ELF-1 (cell line): ENCODE measurements around the gene SPEF2.
"Not testable (repeated sequence)": the region's sequence is repeated elsewhere in the genome, so short reads cannot be mapped to it uniquely, and the experiment has no call there.

Experiments
- DNase-seq: peaks from one replicate; pipeline ENCODE4 v3.0.0-alpha.2; 2016; ENCODE audit warnings: low read depth, low spot score

Gene SPEF2

GRCh38 chr5:35852084-35852734 lies 234.5 kb downstream of the SPEF2 start:
- DNase-seq = no peak

DNA sequence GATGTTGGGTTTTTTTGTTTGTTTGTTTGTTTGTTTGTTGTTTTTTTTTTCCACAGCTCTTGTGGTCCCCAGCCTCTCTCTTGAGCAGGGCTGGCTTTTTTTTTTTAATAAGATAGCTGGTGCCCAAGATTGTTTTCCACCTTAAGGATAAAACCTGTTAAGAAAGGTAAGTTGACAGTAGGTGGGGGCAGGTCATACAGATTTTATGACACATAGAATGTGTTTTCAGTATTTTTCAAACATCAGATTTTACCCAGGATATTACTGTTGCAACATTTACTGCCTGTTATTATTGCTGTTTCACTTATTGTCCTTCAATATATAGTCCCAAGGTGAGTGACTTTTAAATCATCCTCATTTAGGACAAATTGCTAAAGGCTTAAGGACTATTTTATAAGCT lies 235.1 kb downstream of the SPEF2 start:
- no peak for DNase-seq

DNA sequence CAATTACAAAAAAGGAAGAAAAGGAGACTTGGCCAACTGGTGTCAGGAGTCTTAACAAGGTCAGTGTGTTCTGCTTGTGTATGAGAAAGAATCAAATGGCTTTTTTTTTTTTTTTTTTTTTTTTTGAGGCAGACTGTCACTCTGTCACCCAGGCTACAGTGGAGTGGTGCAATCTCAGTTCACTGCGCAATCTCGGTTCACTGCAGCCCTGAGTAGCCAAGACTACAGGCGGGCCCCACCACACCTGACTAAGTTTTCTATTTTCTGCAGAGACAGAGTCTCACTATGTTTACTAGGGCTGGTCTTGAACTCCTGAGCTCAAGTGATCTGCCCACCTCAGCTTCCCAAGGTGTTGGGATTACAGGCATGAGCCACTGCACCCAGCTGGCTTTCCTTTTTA lies 236.0 kb downstream of the SPEF2 start:
- DNase-seq = no peak

- no peak for DNase-seq
Observed at GRCh38 chr5:35854248-35854647, 236.6 kb downstream of the SPEF2 start.

- no peak for DNase-seq
Observed at GRCh38 chr5:35855187-35855586, 237.5 kb downstream of the SPEF2 start.

DNA sequence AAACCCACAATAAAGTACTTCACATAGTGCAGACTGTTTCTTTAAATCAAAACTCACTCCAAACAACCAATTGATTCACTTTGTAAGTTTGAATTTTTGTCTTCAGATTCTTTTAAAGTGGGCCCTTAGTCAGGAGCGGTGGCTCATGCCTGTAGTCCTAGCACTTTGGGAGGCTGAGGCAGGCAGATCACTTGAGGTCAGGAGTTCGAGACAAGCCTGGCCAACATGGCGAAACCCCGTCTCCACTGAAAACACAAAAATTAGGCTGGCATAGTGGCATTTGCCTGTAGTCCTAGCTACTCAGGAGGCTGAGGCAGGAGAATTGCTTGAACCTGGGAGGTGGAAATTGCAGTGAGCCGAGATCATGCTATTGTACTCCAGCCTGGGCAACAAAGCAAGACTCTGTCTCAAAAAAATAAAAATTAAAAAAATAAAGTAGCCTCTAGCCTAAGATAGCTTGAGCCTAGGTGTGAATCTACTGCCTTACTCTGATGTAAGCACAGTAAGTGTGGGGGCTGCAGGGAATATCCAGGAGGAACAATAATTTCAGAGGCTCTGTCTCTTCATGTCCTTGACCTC lies 238.6 kb downstream of the SPEF2 start:
- DNase-seq = not testable (repeated sequence)

- no peak for DNase-seq
Observed at GRCh38 chr5:35856765-35857351, 239.2 kb downstream of the SPEF2 start, which contains the start of gene IL7R. IL7R (plus strand) TSS chr5:35856891; CDS start chr5:35856978, 87 bp downstream.

- no peak for DNase-seq
Observed at GRCh38 chr5:35857606-35858205, 240.0 kb downstream of the SPEF2 start.

DNA sequence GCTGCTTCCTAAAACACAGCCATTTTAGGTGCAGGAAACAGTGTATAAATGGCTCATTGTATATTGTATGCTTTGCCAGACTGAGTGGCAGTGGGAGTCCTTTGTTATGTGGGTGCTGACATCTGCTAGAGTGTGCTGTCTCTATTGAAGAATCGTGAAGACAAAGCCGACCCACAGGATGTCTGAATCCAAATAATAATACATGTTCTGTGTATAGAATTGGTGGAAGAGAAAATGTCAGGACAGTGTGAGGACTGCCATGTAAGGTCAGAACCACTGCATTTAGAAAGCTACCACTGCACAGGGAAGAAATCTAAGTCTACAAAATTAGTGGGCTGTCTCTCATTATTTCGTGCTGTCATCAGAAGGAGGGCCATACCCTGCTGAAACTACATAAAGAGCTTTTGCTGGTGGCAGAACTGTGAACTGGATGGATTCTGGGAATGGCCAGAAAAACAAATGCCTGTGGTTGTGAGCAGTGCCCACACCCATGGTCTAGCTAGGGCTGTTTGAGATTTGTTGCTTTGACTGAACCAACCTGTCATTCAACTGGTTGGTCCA lies 241.5 kb downstream of the SPEF2 start:
- no peak for DNase-seq

DNA sequence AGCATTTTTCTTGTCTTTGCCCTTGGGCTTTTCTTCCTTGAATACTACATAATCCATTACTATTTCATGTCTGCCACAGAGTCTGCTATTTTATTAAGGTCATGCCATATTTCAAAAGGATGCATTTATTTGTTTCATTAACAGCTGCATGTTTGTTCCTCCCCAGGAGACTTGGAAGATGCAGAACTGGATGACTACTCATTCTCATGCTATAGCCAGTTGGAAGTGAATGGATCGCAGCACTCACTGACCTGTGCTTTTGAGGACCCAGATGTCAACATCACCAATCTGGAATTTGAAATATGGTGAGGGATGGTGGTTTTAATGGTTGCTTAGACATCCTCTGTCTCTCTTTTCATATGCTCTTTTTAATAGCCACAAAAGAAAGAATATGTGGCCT lies 243.0 kb downstream of the SPEF2 start:
- DNase-seq = no peak

- no peak for DNase-seq
Observed at GRCh38 chr5:35861718-35862117, 244.1 kb downstream of the SPEF2 start.

- no peak for DNase-seq
Observed at GRCh38 chr5:35862126-35862525, 244.5 kb downstream of the SPEF2 start.

GRCh38 chr5:35863159-35863558 lies 245.5 kb downstream of the SPEF2 start:
- DNase-seq = no peak
